SU-DHL-6 (cell line): Measurements from ENCODE around the gene CFAP100.

Experiments used
- H2AFZ ChIP-seq: fragments of 200-600 bp; sonication (generic); 2 replicates; pipeline ENCODE4 v1.6.1; 2014; ENCODE audit warnings: low read depth, mild to moderate bottlenecking, moderate library complexity, mixed read lengths, antibody characterized with exemption, low read length; ENCODE audit not compliant: severe bottlenecking
- H3F3A ChIP-seq: fragments of 200-600 bp; shearing (Covaris generic); 2 replicates; pipeline ENCODE4 v1.6.0; 2016; ENCODE audit warnings: antibody characterized with exemption, mild to moderate bottlenecking; ENCODE audit not compliant: insufficient read depth
- H3K27ac ChIP-seq: fragments of 200-600 bp; sonication (generic); 2 replicates; pipeline ENCODE4 v1.5.1; 2016; ENCODE audit warnings: low read depth, mild to moderate bottlenecking, low read length, moderate library complexity, mixed read lengths
- H3K27me3 ChIP-seq: fragments of 200-600 bp; sonication (generic), shearing (Covaris generic); 2 replicates; pipeline ENCODE4 v1.6.0; 2014; ENCODE audit warnings: mild to moderate bottlenecking, low read length
- H3K36me3 ChIP-seq: fragments of 200-600 bp; sonication (generic); 2 replicates; pipeline ENCODE4 v1.6.1; 2014; ENCODE audit warnings: mild to moderate bottlenecking, low read length, mixed read lengths
- H3K4me2 ChIP-seq: fragments of 300-600, 200-600 bp; shearing (Covaris generic), sonication (generic); 2 replicates; pipeline ENCODE4 v1.6.0; 2014; ENCODE audit warnings: low read length, low read depth, mild to moderate bottlenecking; ENCODE audit not compliant: poor library complexity, severe bottlenecking
- H3K4me3 ChIP-seq: fragments of 200-600 bp; sonication (generic); 2 replicates; pipeline ENCODE4 v1.5.1; 2014; ENCODE audit warnings: antibody characterized with exemption, low read length, mild to moderate bottlenecking, mixed read lengths; ENCODE audit not compliant: insufficient read depth, poor library complexity, severe bottlenecking
- H3K79me2 ChIP-seq: fragments of 200-600 bp; sonication (generic); 2 replicates; pipeline ENCODE4 v1.6.1; 2014; ENCODE audit warnings: mild to moderate bottlenecking, low read length, moderate library complexity; ENCODE audit not compliant: insufficient read depth
- H3K9ac ChIP-seq: fragments of 200-600 bp; sonication (generic); 2 replicates; pipeline ENCODE4 v1.7.0; 2014; ENCODE audit warnings: mild to moderate bottlenecking, low read length
- H3K9me2 ChIP-seq: fragments of 200-600 bp; sonication (generic); replicated peaks from 2 replicates; pipeline ENCODE4 v1.6.1; 2014; ENCODE audit warnings: low read length; ENCODE audit not compliant: insufficient read depth
- H3K9me3 ChIP-seq: fragments of 200-600 bp; sonication (generic); 2 replicates; pipeline ENCODE4 v1.6.1; 2014; ENCODE audit warnings: low read length, mixed read lengths; ENCODE audit not compliant: insufficient read depth
- H4K20me1 ChIP-seq: fragments of 200-600 bp; sonication (generic); 2 replicates; pipeline ENCODE4 v1.6.1; 2014; ENCODE audit warnings: low read depth, mild to moderate bottlenecking, antibody characterized with exemption, low read length, moderate library complexity, mixed read lengths
- EZH2phosphoT487 ChIP-seq: fragments of 200-600 bp; sonication (generic), shearing (Covaris generic); conservative IDR thresholded peaks from 2 replicates; pipeline ENCODE4 v1.6.1; 2018; ENCODE audit warnings: mild to moderate bottlenecking, antibody characterized with exemption, low read length, moderate library complexity, mixed read lengths
- TF ChIP-seq, protein P1 (sequence below): fragments of 200-600 bp; sonication (generic); IDR thresholded peaks from one replicate; pipeline ENCODE4 v1.5.1; 2017; ENCODE audit warnings: antibody characterized with exemption, mild to moderate bottlenecking, low read length, moderate library complexity; ENCODE audit not compliant: insufficient read depth, poor library complexity, severe bottlenecking

CFAP100 gene

DNA sequence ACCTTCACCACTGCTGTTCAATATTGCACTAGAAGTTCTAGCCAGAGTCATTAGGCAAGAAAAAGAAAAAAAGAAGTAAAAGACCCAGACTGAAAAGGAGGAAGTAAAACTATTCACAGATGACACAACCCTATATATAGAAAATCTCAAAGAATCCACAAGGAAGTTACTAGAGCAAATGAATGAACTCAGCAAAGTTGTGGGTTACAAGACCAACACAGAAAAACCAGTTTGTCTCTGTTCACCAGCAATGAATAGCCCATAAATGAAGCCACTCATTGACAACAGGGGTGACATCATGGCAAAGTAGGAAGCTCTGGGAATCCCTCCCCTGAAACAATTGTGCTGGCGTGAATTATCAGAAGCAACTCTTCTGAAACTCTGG, 4.6 kb downstream of the CFAP100 start:
- no peak overlapping the region for H3K9ac ChIP-seq
- no peak overlapping the region for H3K4me2 ChIP-seq
- H2AFZ ChIP-seq: no peak overlapping the region
- no peak overlapping the region for H3K27ac ChIP-seq
- H4K20me1 ChIP-seq: no peaks in the 10 kb centered on the region
- H3F3A ChIP-seq: no peaks in the 10 kb centered on the region
- H3K9me2 ChIP-seq: no peaks in the 10 kb centered on the region
- H3K27me3 ChIP-seq: no peaks in the 10 kb centered on the region
- no peaks in the 10 kb centered on the region for H3K36me3 ChIP-seq
- no peaks in the 10 kb centered on the region for H3K9me3 ChIP-seq
- no peaks in the 10 kb centered on the region for H3K79me2 ChIP-seq
- TF ChIP-seq EZH2phosphoT487: no peak
- TF ChIP-seq, protein P1, sequence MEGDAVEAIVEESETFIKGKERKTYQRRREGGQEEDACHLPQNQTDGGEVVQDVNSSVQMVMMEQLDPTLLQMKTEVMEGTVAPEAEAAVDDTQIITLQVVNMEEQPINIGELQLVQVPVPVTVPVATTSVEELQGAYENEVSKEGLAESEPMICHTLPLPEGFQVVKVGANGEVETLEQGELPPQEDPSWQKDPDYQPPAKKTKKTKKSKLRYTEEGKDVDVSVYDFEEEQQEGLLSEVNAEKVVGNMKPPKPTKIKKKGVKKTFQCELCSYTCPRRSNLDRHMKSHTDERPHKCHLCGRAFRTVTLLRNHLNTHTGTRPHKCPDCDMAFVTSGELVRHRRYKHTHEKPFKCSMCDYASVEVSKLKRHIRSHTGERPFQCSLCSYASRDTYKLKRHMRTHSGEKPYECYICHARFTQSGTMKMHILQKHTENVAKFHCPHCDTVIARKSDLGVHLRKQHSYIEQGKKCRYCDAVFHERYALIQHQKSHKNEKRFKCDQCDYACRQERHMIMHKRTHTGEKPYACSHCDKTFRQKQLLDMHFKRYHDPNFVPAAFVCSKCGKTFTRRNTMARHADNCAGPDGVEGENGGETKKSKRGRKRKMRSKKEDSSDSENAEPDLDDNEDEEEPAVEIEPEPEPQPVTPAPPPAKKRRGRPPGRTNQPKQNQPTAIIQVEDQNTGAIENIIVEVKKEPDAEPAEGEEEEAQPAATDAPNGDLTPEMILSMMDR: no peak
- no peak overlapping the region for H3K4me3 ChIP-seq

DNA sequence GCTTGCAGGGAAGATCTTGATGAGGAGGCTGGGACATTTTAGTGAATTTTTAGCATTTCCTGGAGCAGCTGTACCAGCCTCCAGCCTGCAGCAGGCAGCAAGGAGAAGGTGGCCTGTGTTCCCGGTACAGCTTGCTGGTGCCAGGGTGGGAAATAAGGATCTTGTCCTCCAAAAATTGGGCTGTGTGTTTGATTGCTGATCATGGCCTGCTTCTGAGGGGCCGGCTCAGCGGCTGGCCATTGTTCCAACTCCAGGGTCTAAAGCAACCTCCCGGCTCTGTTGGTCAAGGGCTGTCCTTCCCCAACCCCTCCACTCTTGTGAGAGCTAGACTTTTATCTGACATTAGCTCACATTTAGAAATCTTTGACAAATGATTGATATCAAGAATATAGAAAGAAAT, 5.0 kb downstream of the CFAP100 start:
- Histone ChIP-seq H3K9me3 (no peaks in the 10 kb centered on the region), H3K27ac (no peak overlapping the region)

DNA sequence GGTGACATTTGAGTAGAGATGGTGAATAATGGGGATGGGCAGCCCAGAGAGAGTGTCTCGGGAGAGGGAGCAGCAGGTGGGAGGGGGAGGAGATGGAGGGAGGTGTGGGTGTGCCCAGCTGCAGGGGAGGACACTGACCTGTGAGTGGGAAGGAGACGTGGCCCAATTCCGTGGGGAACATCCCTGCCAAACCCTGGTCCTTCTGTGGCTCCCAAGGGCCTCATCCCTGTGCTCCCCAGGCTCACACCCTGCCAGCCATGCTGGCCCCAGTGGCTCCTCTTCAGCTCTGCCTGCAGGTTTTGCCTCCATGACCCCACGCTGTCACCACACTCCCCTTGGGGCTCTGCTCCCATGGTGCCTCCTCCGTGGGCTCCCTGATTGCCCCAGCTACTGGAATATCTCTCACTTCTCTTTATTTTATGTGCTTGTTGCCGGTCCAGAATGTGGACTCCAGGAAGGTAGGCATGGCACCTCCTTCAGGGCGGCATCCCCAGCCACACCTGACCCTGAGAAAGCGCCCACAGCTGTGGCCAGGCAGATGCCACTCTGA, 7.0 kb downstream of the CFAP100 start:
- H3K9me2 ChIP-seq: no peaks in the 10 kb centered on the region

More for the DNA sequence above, 5.0 kb downstream of the CFAP100 start:
- TF ChIP-seq, protein P1: no peak
- TF ChIP-seq EZH2phosphoT487: no peak
- Histone ChIP-seq H4K20me1 (no peaks in the 10 kb centered on the region), H3K79me2 (no peaks in the 10 kb centered on the region), H3K9ac (no peak overlapping the region), H3K36me3 (no peaks in the 10 kb centered on the region), H3K4me3 (no peak overlapping the region), H3K27me3 (no peaks in the 10 kb centered on the region), H2AFZ (no peak overlapping the region), H3K4me2 (no peak overlapping the region), H3F3A (no peaks in the 10 kb centered on the region), H3K9me2 (no peaks in the 10 kb centered on the region)

More for the DNA sequence above, 7.0 kb downstream of the CFAP100 start:
- Histone ChIP-seq H2AFZ (no peak overlapping the region), H4K20me1 (no peaks in the 10 kb centered on the region), H3K9me3 (no peaks in the 10 kb centered on the region), H3K27me3 (no peaks in the 10 kb centered on the region), H3K9ac (no peak overlapping the region), H3K36me3 (no peaks in the 10 kb centered on the region), H3K27ac (no peak overlapping the region), H3K4me3 (no peak overlapping the region), H3F3A (no peaks in the 10 kb centered on the region), H3K4me2 (no peak overlapping the region), H3K79me2 (no peaks in the 10 kb centered on the region)
- no peak for TF ChIP-seq EZH2phosphoT487
- TF ChIP-seq, protein P1: no peak
